Liver (tissue), 3 donors: ENCODE results near the gene SV2B.

Source experiments
- FOXA1 ChIP-seq: IDR thresholded peaks from 2 replicates; pipeline ENCODE4 v1.6.1; 2016; ENCODE audit warnings: antibody characterized with exemption
- GABPA ChIP-seq, 2 donors: IDR thresholded peaks in 1 of 2; conservative IDR thresholded peaks in 1 of 2; 2 replicates each; pipeline ENCODE4 v1.6.1; 2016; ENCODE audit warnings: antibody characterized with exemption in 2 of 2, mild to moderate bottlenecking in 1 of 2, moderate library complexity in 1 of 2
- JUND ChIP-seq, 2 donors: IDR thresholded peaks; 2 replicates each; pipeline ENCODE4 v1.6.1; 2016; ENCODE audit warnings: antibody characterized with exemption in 2 of 2
- NR2F2 ChIP-seq: IDR thresholded peaks from 2 replicates; pipeline ENCODE4 v1.6.1; 2016; ENCODE audit warnings: antibody characterized with exemption
- RAD21 ChIP-seq, 2 donors: IDR thresholded peaks; 2 replicates each; pipeline ENCODE4 v1.6.1; 2016; ENCODE audit warnings: antibody characterized with exemption in 2 of 2, mild to moderate bottlenecking in 2 of 2
- RXRA ChIP-seq, 2 donors: IDR thresholded peaks; 2 replicates each; pipeline ENCODE4 v1.6.1; 2017 to 2018; ENCODE audit warnings: antibody characterized with exemption in 2 of 2, mild to moderate bottlenecking in 1 of 2
- SP1 ChIP-seq: IDR thresholded peaks from 2 replicates; pipeline ENCODE4 v1.6.1; 2018; ENCODE audit warnings: antibody characterized with exemption, mild to moderate bottlenecking
- TAF1 ChIP-seq: conservative IDR thresholded peaks from 2 replicates; pipeline ENCODE4 v1.6.1; 2016; ENCODE audit warnings: antibody characterized with exemption, mild to moderate bottlenecking
- YY1 ChIP-seq: IDR thresholded peaks from 2 replicates; pipeline ENCODE4 v1.6.1; 2016; ENCODE audit warnings: antibody characterized with exemption, mild to moderate bottlenecking
- TF ChIP-seq, protein P1 (sequence below): fragments of 150-350 bp; IDR thresholded peaks from 2 replicates; pipeline ENCODE4 v1.5.1; 2017; ENCODE audit warnings: improper control_type of control experiment, low read depth, low read length; ENCODE audit not compliant: missing input control
- TF ChIP-seq, protein P2 (sequence below): IDR thresholded peaks from 2 replicates; pipeline ENCODE4 v1.6.1; 2016; ENCODE audit warnings: antibody characterized with exemption
- TF ChIP-seq, protein P3 (sequence below): IDR thresholded peaks from 2 replicates; pipeline ENCODE4 v1.6.1; 2016; ENCODE audit warnings: antibody characterized with exemption
- TF ChIP-seq, protein P4 (sequence below): IDR thresholded peaks from 2 replicates; pipeline ENCODE4 v1.6.1; 2016; ENCODE audit warnings: antibody characterized with exemption, mild to moderate bottlenecking
- TF ChIP-seq, protein P5 (sequence below): IDR thresholded peaks from 2 replicates; pipeline ENCODE4 v1.6.1; 2016; ENCODE audit warnings: antibody characterized with exemption
- donor health status: healthy.
- donor health status: healthy.

DNA sequence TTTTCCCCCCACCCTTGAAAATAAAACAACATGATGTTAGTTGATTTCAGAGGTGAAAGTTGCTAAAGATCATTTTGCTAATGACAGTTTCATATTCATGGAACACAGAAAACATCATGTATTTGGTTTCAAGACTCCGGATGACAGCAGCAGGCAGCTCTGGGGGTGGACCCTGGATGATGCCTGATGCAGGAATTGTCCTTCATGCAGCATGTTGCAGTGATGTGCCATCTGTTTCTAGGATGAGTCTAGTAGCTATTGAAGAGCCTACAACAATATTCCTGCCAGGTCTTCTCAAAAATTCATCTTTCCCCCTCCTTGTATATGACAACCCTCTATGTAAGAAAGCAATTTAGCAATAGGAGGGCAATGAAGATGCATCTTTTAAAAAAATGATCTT lies 108.3 kb downstream of the SV2B start:
- TF ChIP-seq, protein P1, sequence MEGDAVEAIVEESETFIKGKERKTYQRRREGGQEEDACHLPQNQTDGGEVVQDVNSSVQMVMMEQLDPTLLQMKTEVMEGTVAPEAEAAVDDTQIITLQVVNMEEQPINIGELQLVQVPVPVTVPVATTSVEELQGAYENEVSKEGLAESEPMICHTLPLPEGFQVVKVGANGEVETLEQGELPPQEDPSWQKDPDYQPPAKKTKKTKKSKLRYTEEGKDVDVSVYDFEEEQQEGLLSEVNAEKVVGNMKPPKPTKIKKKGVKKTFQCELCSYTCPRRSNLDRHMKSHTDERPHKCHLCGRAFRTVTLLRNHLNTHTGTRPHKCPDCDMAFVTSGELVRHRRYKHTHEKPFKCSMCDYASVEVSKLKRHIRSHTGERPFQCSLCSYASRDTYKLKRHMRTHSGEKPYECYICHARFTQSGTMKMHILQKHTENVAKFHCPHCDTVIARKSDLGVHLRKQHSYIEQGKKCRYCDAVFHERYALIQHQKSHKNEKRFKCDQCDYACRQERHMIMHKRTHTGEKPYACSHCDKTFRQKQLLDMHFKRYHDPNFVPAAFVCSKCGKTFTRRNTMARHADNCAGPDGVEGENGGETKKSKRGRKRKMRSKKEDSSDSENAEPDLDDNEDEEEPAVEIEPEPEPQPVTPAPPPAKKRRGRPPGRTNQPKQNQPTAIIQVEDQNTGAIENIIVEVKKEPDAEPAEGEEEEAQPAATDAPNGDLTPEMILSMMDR = no peak
- TF ChIP-seq YY1 (no peak), JUND (IDR thresholded peaks at IDR 0.05) (no peak), RAD21 (IDR thresholded peaks at IDR 0.05) (no peak), FOXA1 (no peak), TAF1 (no peak), GABPA (IDR thresholded peaks at IDR 0.05 in 1 of 2, conservative IDR thresholded peaks at IDR 0.05 in 1 of 2) (no peak), SP1 (no peak), RXRA (IDR thresholded peaks at IDR 0.05) (no peak), NR2F2 (no peak)
- TF ChIP-seq, protein P2, sequence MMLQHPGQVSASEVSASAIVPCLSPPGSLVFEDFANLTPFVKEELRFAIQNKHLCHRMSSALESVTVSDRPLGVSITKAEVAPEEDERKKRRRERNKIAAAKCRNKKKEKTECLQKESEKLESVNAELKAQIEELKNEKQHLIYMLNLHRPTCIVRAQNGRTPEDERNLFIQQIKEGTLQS = no peak
- TF ChIP-seq, protein P3, sequence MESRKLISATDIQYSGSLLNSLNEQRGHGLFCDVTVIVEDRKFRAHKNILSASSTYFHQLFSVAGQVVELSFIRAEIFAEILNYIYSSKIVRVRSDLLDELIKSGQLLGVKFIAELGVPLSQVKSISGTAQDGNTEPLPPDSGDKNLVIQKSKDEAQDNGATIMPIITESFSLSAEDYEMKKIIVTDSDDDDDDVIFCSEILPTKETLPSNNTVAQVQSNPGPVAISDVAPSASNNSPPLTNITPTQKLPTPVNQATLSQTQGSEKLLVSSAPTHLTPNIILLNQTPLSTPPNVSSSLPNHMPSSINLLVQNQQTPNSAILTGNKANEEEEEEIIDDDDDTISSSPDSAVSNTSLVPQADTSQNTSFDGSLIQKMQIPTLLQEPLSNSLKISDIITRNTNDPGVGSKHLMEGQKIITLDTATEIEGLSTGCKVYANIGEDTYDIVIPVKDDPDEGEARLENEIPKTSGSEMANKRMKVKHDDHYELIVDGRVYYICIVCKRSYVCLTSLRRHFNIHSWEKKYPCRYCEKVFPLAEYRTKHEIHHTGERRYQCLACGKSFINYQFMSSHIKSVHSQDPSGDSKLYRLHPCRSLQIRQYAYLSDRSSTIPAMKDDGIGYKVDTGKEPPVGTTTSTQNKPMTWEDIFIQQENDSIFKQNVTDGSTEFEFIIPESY = no peak
- TF ChIP-seq, protein P4, sequence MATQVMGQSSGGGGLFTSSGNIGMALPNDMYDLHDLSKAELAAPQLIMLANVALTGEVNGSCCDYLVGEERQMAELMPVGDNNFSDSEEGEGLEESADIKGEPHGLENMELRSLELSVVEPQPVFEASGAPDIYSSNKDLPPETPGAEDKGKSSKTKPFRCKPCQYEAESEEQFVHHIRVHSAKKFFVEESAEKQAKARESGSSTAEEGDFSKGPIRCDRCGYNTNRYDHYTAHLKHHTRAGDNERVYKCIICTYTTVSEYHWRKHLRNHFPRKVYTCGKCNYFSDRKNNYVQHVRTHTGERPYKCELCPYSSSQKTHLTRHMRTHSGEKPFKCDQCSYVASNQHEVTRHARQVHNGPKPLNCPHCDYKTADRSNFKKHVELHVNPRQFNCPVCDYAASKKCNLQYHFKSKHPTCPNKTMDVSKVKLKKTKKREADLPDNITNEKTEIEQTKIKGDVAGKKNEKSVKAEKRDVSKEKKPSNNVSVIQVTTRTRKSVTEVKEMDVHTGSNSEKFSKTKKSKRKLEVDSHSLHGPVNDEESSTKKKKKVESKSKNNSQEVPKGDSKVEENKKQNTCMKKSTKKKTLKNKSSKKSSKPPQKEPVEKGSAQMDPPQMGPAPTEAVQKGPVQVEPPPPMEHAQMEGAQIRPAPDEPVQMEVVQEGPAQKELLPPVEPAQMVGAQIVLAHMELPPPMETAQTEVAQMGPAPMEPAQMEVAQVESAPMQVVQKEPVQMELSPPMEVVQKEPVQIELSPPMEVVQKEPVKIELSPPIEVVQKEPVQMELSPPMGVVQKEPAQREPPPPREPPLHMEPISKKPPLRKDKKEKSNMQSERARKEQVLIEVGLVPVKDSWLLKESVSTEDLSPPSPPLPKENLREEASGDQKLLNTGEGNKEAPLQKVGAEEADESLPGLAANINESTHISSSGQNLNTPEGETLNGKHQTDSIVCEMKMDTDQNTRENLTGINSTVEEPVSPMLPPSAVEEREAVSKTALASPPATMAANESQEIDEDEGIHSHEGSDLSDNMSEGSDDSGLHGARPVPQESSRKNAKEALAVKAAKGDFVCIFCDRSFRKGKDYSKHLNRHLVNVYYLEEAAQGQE = no peak
- TF ChIP-seq, protein P5, sequence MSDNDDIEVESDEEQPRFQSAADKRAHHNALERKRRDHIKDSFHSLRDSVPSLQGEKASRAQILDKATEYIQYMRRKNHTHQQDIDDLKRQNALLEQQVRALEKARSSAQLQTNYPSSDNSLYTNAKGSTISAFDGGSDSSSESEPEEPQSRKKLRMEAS = no peak
